HPDE6-E6E7 (cell line): ENCODE data around the gene GPAT2.
"Not testable (repeated sequence)": the region's sequence is repeated elsewhere in the genome, so short reads cannot be mapped to it uniquely, and the experiment has no call there.

Experiments
- DNase-seq: peaks from one replicate; pipeline ENCODE4 v3.0.0; 2011; ENCODE audit warnings: missing footprints; ENCODE audit errors: extremely low spot score

The GPAT2 gene

GRCh38 chr2:96022701-96023447 is 11.8 kb downstream of the GPAT2 start:
- DNase-seq, result peak; percentile 40

DNA sequence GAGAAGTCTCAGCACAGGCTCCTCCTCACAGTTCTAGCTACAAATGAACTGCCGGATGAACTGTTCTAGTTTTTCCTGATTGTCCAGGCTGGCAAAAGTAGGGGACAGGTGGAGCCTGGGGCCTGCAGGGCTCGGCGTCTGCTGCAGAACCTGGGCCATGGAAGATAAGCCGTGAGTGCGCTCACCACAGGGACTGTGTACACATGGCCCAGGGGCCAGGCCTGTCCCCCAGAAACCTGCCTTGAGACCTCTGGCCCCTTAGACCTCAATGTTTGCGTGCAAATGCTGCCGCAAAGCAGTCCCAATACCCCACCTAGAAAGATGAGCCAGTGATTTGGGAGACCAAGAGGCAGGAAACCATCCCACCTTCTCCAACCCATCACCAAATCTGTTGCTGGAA is 12.6 kb downstream of the GPAT2 start:
- not testable (repeated sequence) for DNase-seq

DNA sequence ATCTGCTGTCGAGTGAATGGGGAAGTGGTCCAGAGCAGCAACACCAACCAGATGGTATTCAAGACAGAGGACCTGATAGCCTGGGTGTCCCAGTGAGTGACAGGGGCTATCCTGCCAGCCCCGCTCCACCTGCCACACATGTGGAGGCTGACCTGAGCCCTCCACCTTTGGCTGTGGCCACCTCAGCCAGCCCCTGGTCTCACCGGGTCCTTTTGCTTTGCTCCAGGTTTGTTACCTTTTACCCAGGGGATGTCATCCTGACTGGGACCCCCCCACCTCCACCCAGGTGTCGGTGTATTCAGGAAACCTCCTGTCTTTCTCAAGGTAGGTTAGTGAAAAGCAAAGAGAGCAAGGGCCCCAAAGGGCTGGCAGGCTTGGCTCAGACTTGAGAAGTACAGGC is 13.6 kb downstream of the GPAT2 start:
- DNase-seq, result not testable (repeated sequence)

DNA sequence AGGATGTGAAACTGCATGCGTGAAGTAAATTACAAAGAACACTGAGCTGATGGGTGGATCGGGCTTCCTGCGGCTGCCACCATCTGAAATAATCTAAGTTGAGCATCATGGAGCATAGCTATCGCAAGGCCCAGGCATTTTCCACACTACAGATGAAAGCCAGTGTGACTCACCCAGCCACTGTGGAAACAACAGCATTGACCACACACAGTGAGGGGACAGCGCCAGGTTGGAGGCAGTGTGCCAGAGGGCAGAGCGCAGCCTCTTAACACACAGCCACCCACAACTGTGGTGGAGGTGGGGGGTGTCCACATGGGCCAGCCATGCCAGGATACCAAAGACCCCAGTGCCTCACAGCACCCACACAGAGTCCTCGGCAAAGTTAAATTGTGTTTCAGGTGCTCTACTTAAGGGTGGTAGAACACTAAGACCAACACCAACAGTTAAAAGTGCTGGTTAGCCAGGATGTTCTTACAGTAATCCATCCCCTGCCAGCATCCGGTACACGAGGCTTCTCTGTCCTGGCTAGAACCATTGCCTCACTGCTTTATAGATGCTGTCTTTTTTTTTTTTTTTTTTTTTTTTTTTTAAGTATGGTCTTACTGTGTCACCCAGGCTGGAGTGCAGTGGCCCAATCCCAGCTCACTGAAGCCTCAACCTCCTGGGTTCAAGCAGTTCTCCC is 14.7 kb downstream of the GPAT2 start:
- not testable (repeated sequence) for DNase-seq

- DNase-seq, result not testable (repeated sequence)
Observed at GRCh38 chr2:96016321-96016720, 18.4 kb downstream of the GPAT2 start.

GRCh38 chr2:96012792-96013264 is 21.9 kb downstream of the GPAT2 start:
- DNase-seq, result not testable (repeated sequence)

DNA sequence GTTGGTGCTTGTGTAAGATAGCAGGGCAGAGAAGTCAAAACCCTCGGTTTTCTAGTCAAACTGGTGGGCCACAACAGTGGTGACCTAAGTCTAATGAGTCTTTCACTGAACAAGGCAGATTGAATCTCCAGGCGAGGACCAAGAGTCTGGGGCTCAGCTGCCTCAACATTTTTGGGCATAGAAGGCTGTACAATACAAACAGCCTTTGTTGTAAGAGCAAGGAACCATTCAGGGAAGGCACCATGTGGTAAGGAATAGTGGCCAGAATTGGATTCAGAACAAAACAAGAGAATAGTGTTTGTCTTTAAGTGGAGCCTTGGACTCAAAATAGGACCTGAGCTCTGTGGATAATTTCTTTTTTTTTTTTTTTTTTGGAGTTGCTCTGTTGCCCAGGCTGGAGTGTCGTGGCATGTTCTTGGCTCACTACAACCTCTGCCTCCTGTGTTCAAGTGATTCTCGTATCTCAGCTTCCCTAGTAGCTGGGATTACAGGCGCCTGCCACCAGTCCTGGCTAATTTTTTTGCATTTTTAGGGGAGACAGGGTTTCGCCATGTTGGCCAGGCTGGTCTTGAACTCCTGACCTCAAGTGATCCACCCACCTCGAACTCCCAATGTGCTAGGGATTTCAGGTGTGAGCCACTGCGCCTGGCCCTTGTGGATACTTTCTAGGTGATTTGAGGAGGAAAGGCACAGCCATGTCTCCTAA is 22.5 kb downstream of the GPAT2 start:
- not testable (repeated sequence) for DNase-seq

DNA sequence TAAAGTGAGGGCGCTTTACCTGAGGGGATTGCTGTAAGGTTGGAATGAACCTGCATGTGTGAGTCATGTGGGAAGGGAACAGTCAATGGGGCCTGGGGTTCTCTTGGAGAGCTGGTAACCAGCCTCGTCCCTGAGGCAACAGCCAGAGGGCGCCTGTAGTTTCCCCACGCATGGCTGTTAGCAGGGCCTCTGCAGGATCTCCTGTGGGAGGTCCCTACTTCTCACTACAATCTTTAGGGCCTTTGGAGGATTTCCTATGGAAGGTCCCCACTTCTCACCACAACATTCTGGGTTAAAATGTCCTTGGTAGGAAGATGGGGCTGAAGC is 23.6 kb downstream of the GPAT2 start:
- DNase-seq, result not testable (repeated sequence)

DNA sequence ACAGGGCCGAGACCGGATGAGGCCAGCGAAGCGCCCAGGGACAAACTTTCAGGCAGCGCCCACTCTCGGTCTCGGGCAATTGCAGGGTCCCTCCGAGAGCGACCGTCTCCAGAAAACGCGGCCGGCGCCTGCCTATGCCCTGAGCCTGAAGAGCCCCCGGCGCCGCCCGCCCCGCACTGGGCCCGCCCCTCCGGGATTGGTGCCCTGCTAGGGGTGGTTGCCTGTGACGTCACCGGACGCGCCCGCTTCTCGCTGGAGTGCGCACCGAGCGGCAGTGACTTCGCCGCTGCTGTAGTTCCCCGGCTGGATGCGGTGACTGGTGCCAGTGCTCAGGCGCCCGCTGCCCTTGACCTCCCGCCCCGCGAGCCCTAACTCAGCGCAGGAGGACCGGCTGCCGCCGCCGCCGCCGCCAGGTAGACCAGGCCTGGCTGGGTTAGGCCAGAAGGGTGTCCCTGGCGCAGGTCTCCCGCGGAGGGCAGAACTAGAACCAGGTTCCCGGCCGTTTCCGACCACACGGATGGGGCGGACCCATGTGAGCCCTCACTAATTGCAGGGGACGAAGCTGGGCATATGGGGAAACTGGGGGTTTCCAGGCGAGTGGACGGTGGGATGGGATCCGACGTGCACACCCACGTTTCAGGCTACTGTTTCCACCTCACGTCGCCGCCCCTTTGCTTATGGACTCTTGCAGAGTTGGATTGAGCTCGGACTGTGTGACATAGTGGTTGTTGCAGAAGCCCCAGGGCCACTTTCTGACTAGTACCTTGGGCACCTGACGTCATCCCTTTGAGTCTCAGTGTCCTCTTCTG is 24.2 kb downstream of the GPAT2 start:
- not testable (repeated sequence) for DNase-seq

DNA sequence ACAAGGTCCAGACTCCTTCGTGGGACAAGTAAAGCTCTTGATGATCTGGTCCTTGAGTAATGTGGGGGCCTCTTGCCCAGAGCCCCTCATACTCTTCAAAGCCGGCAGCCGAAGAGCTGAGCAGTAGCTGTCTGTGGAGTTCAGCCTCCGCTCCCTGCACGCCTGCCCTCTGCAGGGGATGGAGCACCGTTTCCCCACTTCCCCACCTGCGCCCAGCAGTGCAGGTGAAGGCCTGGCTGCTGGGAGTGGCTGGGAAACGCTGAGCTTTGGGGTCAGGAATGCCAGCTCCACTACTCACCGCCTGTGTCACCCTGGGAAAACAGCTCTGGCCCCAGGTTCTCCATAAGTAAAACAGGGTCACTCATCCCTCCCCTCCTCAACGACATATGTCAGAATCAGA is 24.9 kb downstream of the GPAT2 start:
- not testable (repeated sequence) for DNase-seq

DNA sequence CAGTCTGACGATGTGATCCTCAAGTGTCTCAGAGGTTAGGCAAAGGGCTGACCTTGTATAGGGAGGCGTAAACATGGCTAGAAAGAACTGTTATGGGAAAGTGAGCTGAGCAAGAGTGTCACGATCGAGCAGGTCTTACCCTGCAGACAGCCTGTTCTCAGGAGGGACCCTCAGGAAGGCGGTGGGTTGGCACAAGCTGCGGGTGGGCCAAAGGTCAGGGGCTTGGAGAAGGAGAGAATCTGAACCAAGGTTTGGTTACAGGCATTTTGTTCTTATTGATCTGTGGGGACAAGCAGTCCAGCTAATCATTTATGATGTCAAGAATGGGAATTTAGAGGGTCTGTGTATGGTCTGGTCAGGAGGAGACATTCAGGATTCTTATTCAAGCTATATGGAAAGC is 26.7 kb downstream of the GPAT2 start:
- not testable (repeated sequence) for DNase-seq

DNA sequence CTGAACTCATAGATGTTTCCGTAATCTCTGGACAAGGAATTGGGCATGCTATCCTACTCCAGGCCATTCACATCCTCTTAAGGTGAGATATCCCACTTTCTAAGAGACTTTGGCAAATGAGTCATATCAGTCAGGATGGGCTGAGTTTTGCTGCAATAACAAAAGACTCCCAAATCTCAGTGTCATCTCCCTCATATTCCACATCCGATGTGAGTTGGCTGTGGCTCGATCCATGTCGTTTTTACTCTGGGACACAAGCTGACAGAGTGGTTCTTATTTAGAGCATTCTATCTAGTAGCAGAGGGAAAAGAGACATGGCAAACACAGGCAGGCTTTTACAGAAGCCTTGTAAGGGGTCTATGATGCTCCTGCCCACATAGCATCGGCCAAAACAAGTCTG is 28.5 kb downstream of the GPAT2 start:
- DNase-seq, result not testable (repeated sequence)

- DNase-seq, result not testable (repeated sequence)
Observed at GRCh38 chr2:95992520-95993272, 42.0 kb downstream of the GPAT2 start.

GRCh38 chr2:95992102-95992501 is 42.6 kb downstream of the GPAT2 start:
- DNase-seq, result not testable (repeated sequence)

DNA sequence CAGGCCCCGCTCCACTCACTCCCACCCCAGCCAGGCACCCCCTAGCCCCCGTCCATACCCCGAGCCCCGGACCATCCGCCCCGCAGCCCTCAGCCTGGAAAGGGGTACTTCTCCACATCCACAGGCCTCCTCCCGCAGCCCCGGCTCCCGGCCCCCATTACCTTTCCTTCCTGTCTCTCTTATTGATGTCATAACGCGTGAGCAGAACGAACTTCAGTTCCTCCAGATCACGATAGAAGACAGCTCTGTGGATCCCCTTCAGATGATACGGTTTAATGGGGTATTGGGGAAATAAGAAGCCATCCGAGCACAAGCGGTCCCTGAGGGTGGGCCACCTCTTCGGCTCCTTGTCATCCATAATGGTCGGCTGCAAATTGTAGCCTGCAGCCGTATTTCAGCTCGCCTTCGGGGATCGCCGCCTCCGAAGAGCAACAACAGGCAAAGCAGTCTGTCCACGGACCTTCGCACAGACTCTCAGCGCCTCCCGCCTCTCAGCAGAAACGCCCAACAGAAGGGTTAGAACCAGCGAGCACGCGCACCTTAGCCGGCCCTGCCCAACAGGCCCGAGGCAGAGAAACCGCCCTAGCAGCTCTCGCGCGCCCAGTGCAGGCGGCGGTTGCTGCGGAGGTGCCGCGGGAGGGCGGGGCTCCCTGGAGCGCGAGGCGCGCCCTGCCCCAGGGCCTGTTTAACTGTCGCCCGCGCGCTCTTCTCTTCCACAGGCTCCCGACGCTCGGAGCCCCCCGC is 43.2 kb downstream of the GPAT2 start, which contains the start of gene ANKRD36C:
TSS of gene ANKRD36C (minus strand) at position 474 of the 744 bp plus-strand sequence. CDS start at position 358, 116 bp downstream.
- peak; percentile 6 for DNase-seq

GRCh38 chr2:95990884-95991283 is 43.8 kb downstream of the GPAT2 start:
- DNase-seq, result not testable (repeated sequence)
